HL-60/S4 (cell line): ENCODE results near the gene CAMK2B.

ENCODE experiments used
- in situ Hi-C: fragments of 300-500 bp; cut with MboI; formaldehyde crosslinking; loops from 2 replicates; pipeline ENCODE4 v1.14.3; 2022; ENCODE audit warnings: low sequenced_read_pairs

CAMK2B gene

GRCh38 chr7:44309271-44310091 is 15.9 kb downstream of the CAMK2B start:
- in situ Hi-C loops: no loop called here

- in situ Hi-C loops: no loop called here
Observed at GRCh38 chr7:44308596-44309270, 16.7 kb downstream of the CAMK2B start.

- in situ Hi-C loops: no loop called here
Observed at GRCh38 chr7:44307905-44308595, 17.3 kb downstream of the CAMK2B start.

- in situ Hi-C loops: no loop called here
Observed at GRCh38 chr7:44307301-44307900, 18.0 kb downstream of the CAMK2B start.

DNA sequence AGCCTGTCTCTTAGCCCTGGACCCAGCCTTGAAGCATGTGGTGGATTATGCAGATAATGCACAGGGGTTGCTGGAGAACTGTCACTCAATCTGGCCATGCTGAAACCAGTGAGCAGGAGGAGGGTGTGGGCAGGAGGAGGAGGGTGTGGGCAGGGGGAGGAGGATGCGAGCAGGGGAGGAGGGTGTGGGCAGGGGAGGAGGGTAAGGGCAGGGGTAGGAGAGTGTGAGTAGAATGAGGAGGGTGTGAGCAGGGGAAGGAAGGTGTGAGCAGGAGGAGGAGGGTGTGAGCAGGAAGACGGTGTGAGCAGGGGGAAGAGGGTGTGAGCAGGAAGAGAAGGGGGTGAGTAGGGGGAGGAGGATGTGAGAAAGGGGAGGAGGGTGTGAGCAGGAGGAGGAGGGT is 18.8 kb downstream of the CAMK2B start:
- in situ Hi-C loops: no loop called here

GRCh38 chr7:44305564-44306507 is 19.6 kb downstream of the CAMK2B start:
- in situ Hi-C loops: no loop called here

GRCh38 chr7:44294325-44295069 is 30.9 kb downstream of the CAMK2B start:
- in situ Hi-C loops: no loop called here

DNA sequence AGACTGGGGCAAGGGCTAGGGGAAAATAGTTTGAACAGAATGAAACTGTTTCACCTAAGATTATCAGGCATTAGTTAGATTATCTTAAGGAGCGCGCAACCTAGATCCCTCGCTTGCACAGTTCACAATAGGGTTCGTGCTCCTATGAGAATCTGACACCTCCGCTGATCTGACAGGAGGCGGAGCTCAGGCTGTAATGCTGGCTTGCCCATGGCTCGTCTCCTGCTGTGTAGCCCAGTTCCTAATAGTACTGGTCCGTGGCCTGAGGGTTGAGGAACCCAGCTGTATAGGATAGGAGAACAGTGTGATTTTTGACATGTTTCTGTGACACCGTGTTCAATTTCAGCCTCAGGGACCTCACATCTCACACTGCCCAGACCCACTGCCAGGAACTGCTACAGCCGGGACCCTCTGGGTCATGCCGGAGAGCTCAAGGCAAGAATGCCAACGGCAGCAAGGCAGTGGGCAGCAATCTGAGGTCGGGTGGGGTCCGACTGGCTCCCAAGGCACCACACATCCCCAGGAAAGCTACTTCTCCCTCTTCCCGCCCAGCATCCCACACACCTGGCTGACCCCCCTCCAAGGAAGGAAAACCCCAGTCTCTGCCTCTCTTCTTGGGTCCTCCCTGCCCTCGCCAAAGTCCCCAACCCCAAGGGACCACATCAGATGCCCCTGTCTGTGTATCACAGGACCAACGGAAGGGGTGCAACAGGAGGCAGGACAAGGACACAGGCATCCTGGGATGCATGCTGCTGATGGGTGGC is 31.7 kb downstream of the CAMK2B start:
- in situ Hi-C loops: no loop called here

GRCh38 chr7:44292876-44293560 is 32.4 kb downstream of the CAMK2B start:
- in situ Hi-C loops: no loop called here

GRCh38 chr7:44292420-44292817 is 33.0 kb downstream of the CAMK2B start:
- in situ Hi-C loops: no loop called here

DNA sequence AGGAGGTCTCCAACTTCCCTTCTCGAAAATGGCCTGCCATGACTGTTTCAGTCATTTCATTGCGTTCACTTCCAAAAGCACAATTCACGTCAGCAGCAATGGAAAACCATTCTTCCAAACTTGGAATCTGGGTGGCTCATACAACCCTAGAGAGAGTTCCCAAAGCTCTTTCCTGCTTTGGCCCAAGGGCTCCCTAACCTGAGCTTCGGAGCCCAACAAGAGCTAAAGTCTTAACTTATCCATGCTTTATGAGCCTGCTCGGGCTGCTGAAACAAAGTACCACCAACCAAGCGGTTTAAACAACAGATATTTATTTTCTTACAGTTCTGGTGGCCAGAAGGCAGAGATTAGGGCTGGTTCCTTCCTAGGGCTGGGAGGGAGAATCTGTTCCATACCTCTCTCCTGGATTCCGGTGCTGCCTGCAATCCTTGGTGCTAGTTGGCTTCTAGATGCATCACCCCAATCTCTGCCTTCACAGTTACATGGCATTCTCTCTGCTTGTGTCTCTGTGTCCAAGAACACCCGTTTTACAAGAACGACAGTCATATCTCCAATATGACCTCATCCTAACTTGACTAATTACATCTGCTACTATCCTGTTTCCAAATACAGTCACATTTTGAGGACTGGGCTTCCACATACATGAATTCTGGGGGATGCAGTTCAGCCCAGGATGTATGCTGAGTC is 33.5 kb downstream of the CAMK2B start:
- in situ Hi-C loops: no loop called here

DNA sequence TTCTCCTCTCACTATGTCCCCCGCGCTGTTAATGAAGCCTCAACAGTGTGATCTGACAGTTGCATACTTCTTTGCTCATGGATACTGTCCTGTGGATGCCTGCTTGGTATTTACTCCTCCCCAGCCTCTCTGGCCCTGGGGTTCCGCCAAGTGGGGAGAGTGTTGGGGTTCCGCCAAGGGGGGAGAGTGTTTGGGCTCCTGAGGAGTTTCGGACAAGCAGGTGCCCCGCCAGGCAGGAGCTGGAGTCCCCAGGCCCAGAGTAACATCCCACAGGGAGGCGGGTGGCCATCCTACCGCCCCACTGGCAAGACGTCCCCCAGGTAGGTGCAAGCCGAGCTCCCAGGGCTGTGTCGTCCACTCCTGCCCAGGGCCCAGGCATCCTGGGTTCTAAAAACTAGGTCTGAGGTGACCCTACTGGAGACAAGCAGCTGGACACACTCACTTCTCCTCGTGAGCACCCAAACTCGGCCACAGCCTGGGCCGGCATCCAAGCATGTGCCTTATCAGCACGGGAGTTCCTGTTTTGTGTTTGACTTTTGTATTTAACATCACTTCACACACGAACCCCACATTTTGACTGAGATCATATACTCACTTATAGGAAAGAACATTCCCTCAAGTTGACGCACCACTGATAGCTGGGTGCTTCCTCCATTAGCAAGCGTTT is 34.2 kb downstream of the CAMK2B start:
- in situ Hi-C loops: no loop called here

DNA sequence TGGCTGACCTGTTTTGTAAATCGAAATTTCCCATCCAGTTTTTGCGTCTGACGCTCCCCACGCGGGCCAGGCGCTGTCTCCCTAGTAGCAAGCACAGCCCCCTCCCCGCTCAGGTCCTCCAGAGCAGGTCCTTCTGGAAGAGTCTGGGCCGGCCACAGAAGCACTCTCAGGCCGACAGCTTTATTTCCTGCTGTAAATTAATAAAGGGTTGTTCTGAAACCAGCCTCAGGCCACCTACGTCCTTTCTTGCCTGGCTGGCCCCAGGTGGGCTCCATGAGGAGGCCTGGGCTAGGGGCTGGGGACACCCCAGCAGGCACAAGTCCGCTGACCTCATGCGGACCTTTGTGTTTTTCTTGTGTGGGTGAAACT is 35.2 kb downstream of the CAMK2B start:
- in situ Hi-C loops: no loop called here

DNA sequence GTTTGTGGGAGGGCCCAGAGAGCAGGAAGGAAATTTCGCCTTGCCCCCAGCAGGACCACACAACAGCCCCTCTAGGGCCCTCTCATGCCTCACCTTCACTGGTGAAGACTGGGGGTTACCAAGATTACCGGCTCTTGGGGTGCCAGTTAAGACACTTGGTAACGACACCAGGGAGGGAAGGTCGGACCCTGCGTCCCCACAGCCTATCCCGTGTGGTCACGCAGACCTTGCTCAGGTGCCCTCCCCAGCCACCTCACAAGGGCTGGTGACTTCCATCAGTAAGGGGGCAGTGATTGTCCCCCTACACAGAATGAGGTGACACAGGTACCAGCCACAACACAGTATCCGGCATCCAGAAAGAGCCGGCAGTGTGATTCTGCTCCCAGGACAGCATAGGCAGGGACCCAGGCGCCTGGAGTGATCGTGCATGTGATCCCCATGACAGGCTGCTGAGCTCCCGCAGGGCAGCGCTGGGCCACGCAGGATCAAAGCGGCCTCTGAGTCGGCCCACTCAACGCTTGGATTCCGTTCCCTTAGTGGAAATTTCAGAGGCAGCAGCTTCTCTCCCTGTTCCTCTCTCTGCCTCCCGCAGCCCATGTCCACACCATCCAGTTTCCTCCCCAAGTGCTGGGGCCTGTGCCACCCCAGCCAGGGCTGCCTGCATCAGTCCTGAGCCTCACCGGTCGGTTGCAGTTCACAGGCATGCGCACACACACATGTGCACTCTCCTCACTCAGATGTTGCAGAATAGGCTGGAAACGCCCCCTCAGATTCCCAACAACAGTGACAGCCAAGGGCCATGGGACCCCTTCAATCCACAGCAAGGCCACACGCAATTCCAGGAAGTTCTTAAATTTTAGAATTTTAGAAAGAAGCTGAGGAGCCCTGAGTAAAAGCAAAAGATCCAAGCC is 35.8 kb downstream of the CAMK2B start:
- in situ Hi-C loops: no loop called here

DNA sequence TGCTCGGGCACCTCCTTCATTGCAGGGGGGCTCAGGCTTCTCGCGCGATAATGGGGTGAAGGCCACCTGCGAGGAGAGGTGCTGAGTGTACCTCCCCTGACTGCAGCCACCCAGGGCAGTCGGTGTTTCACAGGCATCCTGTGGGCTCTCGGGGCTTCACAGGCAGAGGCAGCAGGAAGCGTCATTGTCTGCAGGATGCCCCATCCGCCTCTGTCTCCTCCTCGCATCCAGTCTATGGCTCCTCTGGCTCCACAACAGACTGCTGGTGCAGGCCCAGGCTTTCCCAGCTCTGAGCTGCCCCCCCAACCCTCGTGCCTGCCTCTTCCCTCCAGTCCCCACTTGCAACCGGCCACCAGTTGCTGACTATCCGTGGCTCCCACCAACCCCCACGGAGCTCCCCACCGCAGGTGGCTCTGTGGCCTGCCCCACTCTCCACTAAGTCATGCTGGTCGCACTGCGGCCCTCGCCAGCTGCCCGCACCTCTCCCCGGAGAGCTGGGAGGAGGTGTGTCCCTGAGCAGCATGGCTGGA is 36.5 kb downstream of the CAMK2B start:
- in situ Hi-C loops: no loop called here

GRCh38 chr7:44288381-44288685 is 37.1 kb downstream of the CAMK2B start:
- in situ Hi-C loops: no loop called here
